ENCODE results near the gene GPHA2. TPM values are rescaled to one million over a fixed set of nuclear protein-coding genes. Genes with fewer than 3 reads are reported as not detected.
"Not testable (repeated sequence)": the region's sequence is repeated elsewhere in the genome, so short reads cannot be mapped to it uniquely, and the experiment has no call there.

The GPHA2 gene, protein sequence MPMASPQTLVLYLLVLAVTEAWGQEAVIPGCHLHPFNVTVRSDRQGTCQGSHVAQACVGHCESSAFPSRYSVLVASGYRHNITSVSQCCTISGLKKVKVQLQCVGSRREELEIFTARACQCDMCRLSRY
- total RNA-seq (2014; rRNA removed; shearing (Covaris generic)) = 2.4 TPM in 1 of 2 replicates, not detected in the other

DNA sequence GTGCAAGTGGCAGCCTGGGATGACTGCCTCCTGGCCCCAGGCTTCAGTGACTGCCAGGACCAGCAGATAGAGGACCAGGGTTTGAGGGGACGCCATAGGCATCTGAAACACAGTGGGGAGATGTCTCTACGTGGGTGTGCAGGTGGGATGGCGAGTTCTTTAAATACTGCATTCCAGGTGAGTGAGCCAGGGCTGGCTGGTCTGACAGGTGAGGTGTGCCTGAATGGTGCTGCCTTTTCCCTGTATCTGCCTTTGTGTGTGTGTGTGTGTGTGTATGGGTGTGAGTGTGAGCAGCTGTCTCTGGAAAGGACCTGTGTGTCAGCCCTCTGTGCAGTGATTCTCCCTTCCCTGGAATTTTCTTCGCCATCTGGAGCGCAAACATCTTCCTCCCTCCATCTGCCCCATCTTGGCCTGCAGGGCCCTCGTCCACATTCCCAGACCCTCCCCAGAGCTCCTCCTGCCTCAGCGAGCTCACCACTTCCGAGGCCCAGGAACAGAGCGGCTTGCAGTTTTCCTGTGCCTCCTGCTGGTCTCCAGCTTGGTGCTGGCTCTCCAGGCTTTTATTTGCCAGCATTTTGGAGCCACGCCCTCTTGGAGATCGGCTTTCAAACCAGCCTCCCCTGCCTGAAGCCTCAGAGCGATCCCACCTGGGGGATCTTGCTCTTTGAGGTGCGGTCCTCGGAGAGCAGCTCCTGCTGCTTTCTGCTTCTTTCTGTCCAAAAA, at the start of gene GPHA2:
Gene GPHA2 (minus strand): TSS at position 535 of the 723 bp plus-strand sequence. CDS start 433 bp downstream, at position 102.
- no peaks in the 10 kb centered on the region; the same call in 1 of the 2 replicates for H3K27me3 ChIP-seq (ENCODE audit: control insufficient read depth, insufficient read depth, low read length)
- peak; percentile 87 for DNase-seq
- H3K4me3 ChIP-seq (ENCODE audit: insufficient read depth, low read depth, low read length) = no peak within 1 kb of the TSS
- H3K36me3 ChIP-seq (replicated peaks; ENCODE audit: control insufficient read depth, insufficient read depth, low read length) = no peaks in the 10 kb centered on the region; the same call in 1 of the 2 replicates

DNA sequence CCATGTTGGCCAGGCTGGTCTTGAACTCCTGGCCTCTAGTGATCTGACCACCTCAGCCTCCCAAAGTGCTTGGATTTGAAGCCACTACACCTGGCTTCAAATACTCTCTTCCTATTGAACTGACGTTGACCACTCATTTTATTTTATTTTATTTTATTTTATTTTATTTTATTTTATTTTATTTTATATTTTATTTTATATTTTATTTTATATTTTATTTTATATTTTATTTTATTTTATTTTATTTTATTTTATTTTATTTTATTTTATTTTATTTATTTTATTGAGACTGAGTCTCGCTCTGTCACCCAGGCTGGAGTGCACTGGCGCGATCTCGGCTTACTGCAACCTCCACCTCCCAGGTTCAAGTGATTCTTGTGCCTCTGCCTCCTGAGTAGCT, 47.6 kb upstream of the GPHA2 start:
- not testable (repeated sequence) for H3K36me3 ChIP-seq (replicated peaks; ENCODE audit: control insufficient read depth, insufficient read depth, low read length); H3K27me3 ChIP-seq (ENCODE audit: control insufficient read depth, insufficient read depth, low read length); H3K4me3 ChIP-seq (ENCODE audit: insufficient read depth, low read depth, low read length); DNase-seq

- peak; percentile 18 for DNase-seq
- no peaks in the 10 kb centered on the region for H3K36me3 ChIP-seq (replicated peaks; ENCODE audit: control insufficient read depth, insufficient read depth, low read length)
- H3K27me3 ChIP-seq (ENCODE audit: control insufficient read depth, insufficient read depth, low read length) = peaks cover 6% of the 10 kb centered on the region
- H3K4me3 ChIP-seq (ENCODE audit: insufficient read depth, low read depth, low read length) = no peak overlapping the region
These were observed 41.0 kb upstream of the GPHA2 start for GRCh38 chr11:64976651-64977050.

GRCh38 chr11:64974124-64974523, 38.4 kb upstream of the GPHA2 start:
- H3K27me3 ChIP-seq (ENCODE audit: control insufficient read depth, insufficient read depth, low read length) = peaks cover 9% of the 10 kb centered on the region
- no peaks in the 10 kb centered on the region for H3K36me3 ChIP-seq (replicated peaks; ENCODE audit: control insufficient read depth, insufficient read depth, low read length)
- no peak for DNase-seq
- no peak overlapping the region for H3K4me3 ChIP-seq (ENCODE audit: insufficient read depth, low read depth, low read length)

GRCh38 chr11:64971421-64972233, 35.9 kb upstream of the GPHA2 start, which contains the start of gene MAJIN:
Gene MAJIN, minus strand, starts transcription at chr11:64972108. Its CDS starts 12,703 bp downstream, at chr11:64959405.
- DNase-seq = peak; percentile 66
- H3K36me3 ChIP-seq (replicated peaks; ENCODE audit: control insufficient read depth, insufficient read depth, low read length) = no peaks in the 10 kb centered on the region

DNA sequence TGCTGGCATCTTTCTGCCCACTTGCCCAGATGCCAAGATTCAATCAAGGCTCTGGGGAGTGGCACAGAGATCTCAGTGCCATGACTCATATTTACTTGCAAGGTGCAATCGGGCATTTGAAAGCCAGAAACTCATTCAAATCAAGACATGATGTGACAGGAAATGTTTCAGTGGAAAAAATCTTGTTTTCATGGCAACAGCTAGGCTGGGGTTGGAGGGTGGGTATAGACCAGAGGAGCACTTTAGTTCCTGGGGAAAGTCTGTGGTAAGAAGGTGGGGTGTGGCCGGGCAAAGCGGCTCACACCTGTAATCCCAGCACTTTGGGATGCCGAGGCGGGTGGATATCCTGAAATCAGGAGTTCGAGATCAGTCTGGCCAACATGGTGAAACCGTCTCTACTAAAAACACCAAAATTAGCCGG, 35.0 kb upstream of the GPHA2 start:
- Histone ChIP-seq H3K36me3 (replicated peaks; ENCODE audit: control insufficient read depth, insufficient read depth, low read length) (no peaks in the 10 kb centered on the region), H3K4me3 (ENCODE audit: insufficient read depth, low read depth, low read length) (no peak overlapping the region), H3K27me3 (ENCODE audit: control insufficient read depth, insufficient read depth, low read length) (peaks cover 9% of the 10 kb centered on the region)
- DNase-seq = no peak

More at GRCh38 chr11:64971421-64972233, 35.9 kb upstream of the GPHA2 start, which contains the start of gene MAJIN:
- H3K4me3 ChIP-seq (ENCODE audit: insufficient read depth, low read depth, low read length) = peak within 1 kb of the TSS; percentile 23
- peaks cover 9% of the 10 kb centered on the region for H3K27me3 ChIP-seq (ENCODE audit: control insufficient read depth, insufficient read depth, low read length)

- no peaks in the 10 kb centered on the region for H3K36me3 ChIP-seq (replicated peaks; ENCODE audit: control insufficient read depth, insufficient read depth, low read length)
- H3K4me3 ChIP-seq (ENCODE audit: insufficient read depth, low read depth, low read length) = no peak overlapping the region
- no peak for DNase-seq
- H3K27me3 ChIP-seq (ENCODE audit: control insufficient read depth, insufficient read depth, low read length) = peaks cover 9% of the 10 kb centered on the region
These were observed 33.5 kb upstream of the GPHA2 start for GRCh38 chr11:64969209-64969608.

- DNase-seq = no peak
- Histone ChIP-seq H3K27me3 (ENCODE audit: control insufficient read depth, insufficient read depth, low read length) (peaks cover 8% of the 10 kb centered on the region; the same call in 1 of the 2 replicates), H3K4me3 (ENCODE audit: insufficient read depth, low read depth, low read length) (no peak overlapping the region), H3K36me3 (replicated peaks; ENCODE audit: control insufficient read depth, insufficient read depth, low read length) (no peaks in the 10 kb centered on the region)
These were observed 31.7 kb upstream of the GPHA2 start for GRCh38 chr11:64967375-64967774.

DNA sequence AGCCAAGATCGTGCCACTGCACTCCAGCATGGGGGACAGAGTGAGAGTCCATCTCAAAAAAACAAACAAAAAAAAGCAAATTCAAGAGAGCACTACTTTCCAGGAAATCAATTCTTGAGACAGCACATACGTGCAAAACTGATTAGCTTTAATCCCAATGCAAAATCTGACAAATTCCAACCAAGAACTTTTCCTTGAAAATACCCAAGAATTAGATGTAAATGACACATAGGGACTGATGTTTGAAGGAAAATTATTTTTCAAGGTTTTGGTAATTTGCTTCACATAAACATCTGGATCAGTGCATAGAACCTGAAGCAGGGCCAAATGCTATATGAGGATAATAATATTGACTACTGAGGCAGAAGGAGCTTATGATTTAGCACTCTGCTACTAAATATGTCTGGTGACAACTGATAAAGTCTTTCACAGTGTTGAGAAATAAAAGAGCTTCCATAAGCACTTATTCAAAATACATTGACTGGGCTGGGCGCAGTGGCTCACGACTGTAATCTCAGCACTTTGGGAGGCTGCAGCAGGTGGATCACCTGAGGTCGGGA, 27.5 kb upstream of the GPHA2 start:
- Histone ChIP-seq H3K4me3 (ENCODE audit: insufficient read depth, low read depth, low read length) (no peak overlapping the region), H3K36me3 (replicated peaks; ENCODE audit: control insufficient read depth, insufficient read depth, low read length) (no peaks in the 10 kb centered on the region), H3K27me3 (ENCODE audit: control insufficient read depth, insufficient read depth, low read length) (no peaks in the 10 kb centered on the region)
- no peak for DNase-seq

DNA sequence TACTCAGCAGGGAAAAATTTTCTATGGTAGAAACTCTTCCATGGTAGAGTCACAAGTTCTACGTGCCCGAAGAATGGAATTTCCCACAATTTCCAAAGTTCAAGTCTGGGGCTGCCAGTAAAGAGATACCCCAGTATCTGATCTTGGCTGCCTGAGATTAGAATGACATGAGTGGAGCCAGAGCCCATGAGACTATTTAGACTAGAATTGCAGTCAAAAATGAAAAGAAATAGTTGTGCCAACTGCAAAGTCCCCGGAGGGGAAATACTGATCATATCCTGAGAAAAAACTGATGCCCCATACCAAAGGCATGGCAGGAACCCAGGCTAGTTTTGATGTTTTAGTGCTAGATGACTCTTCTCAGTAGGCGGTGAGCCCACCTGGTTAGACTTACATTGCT, 25.0 kb upstream of the GPHA2 start:
- Histone ChIP-seq H3K36me3 (replicated peaks; ENCODE audit: control insufficient read depth, insufficient read depth, low read length) (no peaks in the 10 kb centered on the region), H3K4me3 (ENCODE audit: insufficient read depth, low read depth, low read length) (no peak overlapping the region), H3K27me3 (ENCODE audit: control insufficient read depth, insufficient read depth, low read length) (no peaks in the 10 kb centered on the region)
- no peak for DNase-seq

DNA sequence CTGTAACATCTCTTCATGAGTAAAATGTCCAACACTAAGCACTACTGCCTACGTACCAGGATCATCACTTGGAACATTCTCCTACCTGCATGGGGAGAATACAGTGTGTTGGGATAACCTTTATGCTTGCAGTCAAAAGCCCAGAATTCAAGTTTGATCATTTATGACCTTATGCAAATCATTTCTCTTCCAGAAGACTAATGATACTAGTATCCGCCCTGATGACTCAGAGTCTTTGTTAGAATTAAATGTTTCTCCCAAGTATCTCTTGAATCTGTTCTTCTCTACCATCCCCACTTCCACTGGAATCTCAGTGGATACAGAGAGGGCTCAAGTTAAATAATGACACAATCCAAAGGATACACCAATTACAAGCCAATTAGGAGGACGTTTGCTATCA, 23.8 kb upstream of the GPHA2 start:
- no peak for DNase-seq
- H3K36me3 ChIP-seq (replicated peaks; ENCODE audit: control insufficient read depth, insufficient read depth, low read length) = no peaks in the 10 kb centered on the region
- H3K27me3 ChIP-seq (ENCODE audit: control insufficient read depth, insufficient read depth, low read length) = no peaks in the 10 kb centered on the region; the same call in 1 of the 2 replicates

GRCh38 chr11:64954201-64954600, 18.5 kb upstream of the GPHA2 start:
- Histone ChIP-seq H3K4me3 (ENCODE audit: insufficient read depth, low read depth, low read length) (no peak overlapping the region), H3K27me3 (ENCODE audit: control insufficient read depth, insufficient read depth, low read length) (no peaks in the 10 kb centered on the region; the same call in 1 of the 2 replicates)
- DNase-seq = no peak

More for the DNA sequence above, 23.8 kb upstream of the GPHA2 start:
- no peak overlapping the region for H3K4me3 ChIP-seq (ENCODE audit: insufficient read depth, low read depth, low read length)

DNA sequence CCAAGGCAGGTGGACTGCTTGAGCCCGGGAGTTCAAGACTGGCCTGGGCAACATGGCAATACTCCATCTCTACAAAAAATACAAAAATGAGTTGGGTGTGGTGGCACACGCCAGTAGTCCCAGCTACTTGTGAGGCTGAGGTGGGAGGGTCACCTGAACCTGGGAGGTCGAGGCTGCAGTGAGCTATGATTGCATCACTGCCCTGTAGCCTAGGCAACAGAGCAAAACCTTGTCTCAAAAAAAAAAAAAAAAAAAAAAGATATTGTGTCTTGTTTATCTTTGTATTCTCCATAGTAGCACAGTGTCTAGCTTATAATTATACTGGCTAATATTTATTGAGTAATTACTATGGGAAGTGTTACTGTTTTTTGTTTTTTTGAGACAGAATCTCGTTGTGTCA, 15.8 kb upstream of the GPHA2 start:
- Histone ChIP-seq H3K36me3 (replicated peaks; ENCODE audit: control insufficient read depth, insufficient read depth, low read length) (no peaks in the 10 kb centered on the region), H3K4me3 (ENCODE audit: insufficient read depth, low read depth, low read length) (no peak overlapping the region), H3K27me3 (ENCODE audit: control insufficient read depth, insufficient read depth, low read length) (no peaks in the 10 kb centered on the region; the same call in 1 of the 2 replicates)
- DNase-seq = no peak

More at GRCh38 chr11:64954201-64954600, 18.5 kb upstream of the GPHA2 start:
- H3K36me3 ChIP-seq (replicated peaks; ENCODE audit: control insufficient read depth, insufficient read depth, low read length) = no peaks in the 10 kb centered on the region

DNA sequence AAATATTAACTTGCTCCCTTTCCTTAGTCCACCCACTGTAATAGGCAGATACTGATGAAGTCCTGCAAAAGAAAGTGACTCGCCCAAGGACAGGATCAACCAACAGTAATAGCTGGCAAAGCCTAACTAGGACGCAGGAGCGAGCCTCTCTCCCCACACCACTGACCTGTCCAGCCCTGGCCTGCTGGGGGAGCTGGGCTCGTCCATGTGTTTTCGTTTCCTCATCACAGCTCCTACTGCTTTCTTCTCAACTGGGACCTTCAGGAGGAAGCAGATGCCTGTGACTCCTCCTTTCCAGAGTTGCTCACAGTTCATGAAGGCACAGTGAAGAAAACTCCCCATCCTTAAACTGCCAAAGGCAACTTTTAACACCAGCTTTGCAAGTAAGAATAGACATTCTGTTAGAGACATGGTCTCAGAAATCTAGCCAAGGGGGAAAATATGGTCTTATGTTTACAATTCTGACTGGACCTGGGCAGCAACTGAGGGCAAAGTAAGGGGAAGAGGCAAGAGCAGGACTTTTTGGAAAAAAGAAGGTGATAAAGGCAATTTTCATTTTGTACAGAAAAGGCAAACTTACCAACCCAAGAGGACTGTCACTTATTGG, 11.6 kb upstream of the GPHA2 start:
- no peak overlapping the region for H3K4me3 ChIP-seq (ENCODE audit: insufficient read depth, low read depth, low read length)
- H3K27me3 ChIP-seq (ENCODE audit: control insufficient read depth, insufficient read depth, low read length) = no peaks in the 10 kb centered on the region
- no peaks in the 10 kb centered on the region for H3K36me3 ChIP-seq (replicated peaks; ENCODE audit: control insufficient read depth, insufficient read depth, low read length)
- no peak for DNase-seq

Measured in H7 (cell line).